GM19324 (cell line): ENCODE data around the gene GLP1R.

Experiments
- ATAC-seq: cut with Tn5 transposase; IDR thresholded peaks from one replicate; pipeline ENCODE4 v1.9.1; 2021; ENCODE audit warnings: mild to moderate bottlenecking, moderate library complexity; ENCODE audit not compliant: unreplicated experiment, low FRiP score

Gene GLP1R

GRCh38 chr6:39048481-39049399, at the start of gene GLP1R:
TSS of gene GLP1R (plus strand) at chr6:39048781. CDS start at chr6:39048841, 60 bp downstream.
- ATAC-seq = no peak

GRCh38 chr6:39003072-39003471, 45.5 kb upstream of the GLP1R start:
- ATAC-seq = no peak

GRCh38 chr6:39003492-39003891, 45.1 kb upstream of the GLP1R start:
- no peak for ATAC-seq

- ATAC-seq = no peak
Observed at GRCh38 chr6:39004801-39005200, 43.8 kb upstream of the GLP1R start.

- ATAC-seq = no peak
Observed at GRCh38 chr6:39005774-39006173, 42.8 kb upstream of the GLP1R start.

- ATAC-seq = no peak
Observed at GRCh38 chr6:39007575-39007974, 41.0 kb upstream of the GLP1R start.

- no peak for ATAC-seq
Observed at GRCh38 chr6:39008737-39009136, 39.8 kb upstream of the GLP1R start.

GRCh38 chr6:39009476-39009875, 39.1 kb upstream of the GLP1R start:
- ATAC-seq = no peak

- no peak for ATAC-seq
Observed at GRCh38 chr6:39016839-39017546, 31.6 kb upstream of the GLP1R start.

- no peak for ATAC-seq
Observed at GRCh38 chr6:39017547-39017880, 31.1 kb upstream of the GLP1R start.

GRCh38 chr6:39018103-39018502, 30.5 kb upstream of the GLP1R start:
- ATAC-seq = no peak

GRCh38 chr6:39020136-39020535, 28.4 kb upstream of the GLP1R start:
- ATAC-seq = no peak

- ATAC-seq = no peak
Observed at GRCh38 chr6:39021041-39021440, 27.5 kb upstream of the GLP1R start.

- ATAC-seq = no peak
Observed at GRCh38 chr6:39021779-39022178, 26.8 kb upstream of the GLP1R start.

GRCh38 chr6:39026175-39026574, 22.4 kb upstream of the GLP1R start:
- no peak for ATAC-seq

GRCh38 chr6:39029156-39030011, 19.2 kb upstream of the GLP1R start:
- ATAC-seq = no peak

GRCh38 chr6:39035681-39036080, 12.9 kb upstream of the GLP1R start:
- no peak for ATAC-seq

- no peak for ATAC-seq
Observed at GRCh38 chr6:39037082-39037508, 11.5 kb upstream of the GLP1R start.

- no peak for ATAC-seq
Observed at GRCh38 chr6:39037707-39038106, 10.9 kb upstream of the GLP1R start.

- no peak for ATAC-seq
Observed at GRCh38 chr6:39040080-39040673, 8.4 kb upstream of the GLP1R start.
